Keratinocyte (primary cell): ENCODE results near the gene ADAMTS17. TPM values are rescaled to one million over a fixed set of nuclear protein-coding genes. Genes with fewer than 3 reads are reported as not detected.

Source experiments
- DNase-seq: peaks from one replicate; pipeline ENCODE4 v3.0.0-alpha.2; 2011; ENCODE audit warnings: low read depth, missing footprints, low spot score
- FAIRE-seq: peaks from 2 replicates; lab custom pipeline; 2011; peaks lifted over from hg19 to GRCh38; lab: Jason Lieb, UNC
- H2AFZ ChIP-seq: 2 replicates; pipeline ENCODE4 v1.6.0; 2012; ENCODE audit warnings: low read length, control low read depth, inconsistent platforms; ENCODE audit not compliant: control insufficient read depth
- H3K27ac ChIP-seq: 2 replicates; pipeline ENCODE4 v1.5.1; 2011; ENCODE audit warnings: low read length; ENCODE audit not compliant: control insufficient read depth, insufficient read depth
- H3K27me3 ChIP-seq: 3 replicates; pipeline ENCODE4 v1.6.0; 2011; ENCODE audit warnings: low read length; ENCODE audit not compliant: control insufficient read depth, insufficient read depth; ENCODE audit errors: extremely low read depth
- H3K36me3 ChIP-seq, 2 experiments: 2 replicates in 1 of 2; 3 replicates in 1 of 2; pipeline ENCODE4 v1.5.1; 2011; ENCODE audit warnings: low read length in 2 of 2, mild to moderate bottlenecking in 1 of 2; ENCODE audit not compliant: control insufficient read depth in 2 of 2, insufficient read depth in 2 of 2; ENCODE audit errors: extremely low read depth in 1 of 2
- H3K4me1 ChIP-seq: 3 replicates; pipeline ENCODE4 v1.5.1; 2011; ENCODE audit warnings: low read length; ENCODE audit not compliant: control insufficient read depth, insufficient read depth; ENCODE audit errors: extremely low read depth
- H3K4me2 ChIP-seq: 3 replicates; pipeline ENCODE4 v1.6.0; 2011; ENCODE audit warnings: low read depth, low read length; ENCODE audit not compliant: control insufficient read depth, insufficient read depth; ENCODE audit errors: extremely low read depth
- H3K4me3 ChIP-seq, 3 experiments: fragments of 200-600 bp in 1 of 3; sonication (generic) in 1 of 3; 2 replicates in 2 of 3; 3 replicates in 1 of 3; pipeline ENCODE4 v1.5.1; 2011 to 2016; ENCODE audit warnings: low read length in 3 of 3, mild to moderate bottlenecking in 3 of 3, control low read depth in 2 of 3, inconsistent platforms in 1 of 3, low read depth in 1 of 3, mixed read lengths in 1 of 3, mixed run types in 1 of 3, moderate library complexity in 1 of 3; ENCODE audit not compliant: control insufficient read depth in 2 of 3, insufficient read depth in 2 of 3; ENCODE audit errors: extremely low read depth in 1 of 3
- H3K79me2 ChIP-seq: 2 replicates; pipeline ENCODE4 v1.6.0; 2012; ENCODE audit warnings: low read length; ENCODE audit not compliant: control insufficient read depth, insufficient read depth
- H3K9ac ChIP-seq: 3 replicates; pipeline ENCODE4 v1.6.0; 2011; ENCODE audit warnings: low read length; ENCODE audit not compliant: control insufficient read depth, insufficient read depth; ENCODE audit errors: extremely low read depth
- H3K9me1 ChIP-seq: 3 replicates; pipeline ENCODE4 v1.6.0; 2011; ENCODE audit warnings: low read length; ENCODE audit not compliant: control insufficient read depth, insufficient read depth; ENCODE audit errors: extremely low read depth
- H3K9me3 ChIP-seq: 2 replicates; pipeline ENCODE4 v1.5.1; 2012; ENCODE audit warnings: low read depth, low read length; ENCODE audit not compliant: control insufficient read depth
- H4K20me1 ChIP-seq: 3 replicates; pipeline ENCODE4 v1.6.0; 2011; ENCODE audit warnings: low read length; ENCODE audit not compliant: control insufficient read depth, insufficient read depth; ENCODE audit errors: extremely low read depth
- EZH2 ChIP-seq: IDR thresholded peaks from one replicate; pipeline ENCODE4 v1.6.1; 2012; ENCODE audit warnings: inconsistent platforms, mild to moderate bottlenecking, low read length, moderate library complexity
- dilution Hi-C: fragments of 300-500 bp; cut with MboI; formaldehyde crosslinking; loops from one replicate; pipeline ENCODE4 v1.7.0; 2020; ENCODE audit warnings: low sequenced_read_pairs; ENCODE audit not compliant: extremely low pct_ligation_motif_present
- polyA plus RNA-seq, 5 experiments: library from polyadenylated mRNA; depleted of rRNA in 3 of 5; stranded (reverse) in 3 of 5; stranded (forward) in 1 of 5; unstranded in 1 of 5; fragments of >200 nt; gene quantifications; 1 replicate in 1 of 5; 2 replicates in 3 of 5; 3 replicates in 1 of 5; pipeline versions ENCODE4 v1.2.1 to v1.2.3, GENCODE V29; 2011 to 2012; ENCODE audit warnings: missing spikeins in 2 of 5, low read depth in 1 of 5, low replicate concordance in 1 of 5
- TF ChIP-seq, protein P1 (sequence below), 3 experiments: IDR thresholded peaks in 1 of 3; conservative IDR thresholded peaks in 1 of 3; optimal IDR thresholded peaks in 1 of 3; 2 replicates in 2 of 3; 3 replicates in 1 of 3; pipeline versions ENCODE3 to v1.5.1; 2011; ENCODE audit warnings: low read length in 3 of 3, mild to moderate bottlenecking in 3 of 3, moderate library complexity in 2 of 3, control low read depth in 1 of 3, inconsistent platforms in 1 of 3; ENCODE audit not compliant: insufficient read depth in 2 of 3; ENCODE audit errors: extremely low read depth in 1 of 3

ADAMTS17 gene
- polyA plus RNA-seq, 1 donor (not counting 4 experiments of a cell fraction or from before 2014, with no cell fraction given): 0.18 TPM

DNA sequence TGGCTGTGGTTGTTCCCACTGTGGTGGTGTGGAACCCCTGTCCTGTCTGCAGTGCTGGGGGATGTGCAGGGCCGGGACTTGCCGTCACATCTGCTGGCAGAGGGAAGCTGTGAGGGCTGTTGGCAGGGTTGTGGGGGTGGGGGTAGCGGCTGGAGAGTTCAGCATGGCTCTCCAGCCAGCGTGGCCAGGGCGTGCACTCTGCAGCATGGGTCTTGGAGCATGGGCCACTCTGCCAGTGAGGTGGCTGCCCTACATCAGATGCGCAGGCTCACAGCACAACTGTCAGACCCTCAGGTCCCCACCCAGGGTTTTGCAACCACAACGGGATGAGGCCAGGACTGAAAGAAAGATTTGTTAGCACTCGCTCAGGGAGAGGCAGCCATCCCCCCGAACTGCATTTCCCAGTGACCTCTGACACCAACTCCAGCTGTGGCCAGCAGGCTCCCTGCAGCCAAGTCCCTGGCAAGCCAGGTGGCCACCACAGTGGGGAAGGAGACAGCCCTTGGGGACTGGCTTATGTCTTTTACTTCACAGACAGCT, 370.8 kb downstream of the ADAMTS17 start:
- Histone ChIP-seq H3K9me1 (no peaks in the 10 kb centered on the region), H3K27me3 (peaks cover 13% of the 10 kb centered on the region), H4K20me1 (no peaks in the 10 kb centered on the region), H3K4me1 (peaks cover 12% of the 10 kb centered on the region), H2AFZ (no peak overlapping the region), H3K4me3 (no peak overlapping the region), H3K9me3 (no peaks in the 10 kb centered on the region), H3K9ac (no peak overlapping the region), H3K4me2 (no peak overlapping the region), H3K36me3 (no peaks in the 10 kb centered on the region), H3K27ac (no peak overlapping the region), H3K79me2 (no peaks in the 10 kb centered on the region)
- dilution Hi-C loops: no loop called here
- no peak for FAIRE-seq
- DNase-seq: no peak
- TF ChIP-seq, protein P1, sequence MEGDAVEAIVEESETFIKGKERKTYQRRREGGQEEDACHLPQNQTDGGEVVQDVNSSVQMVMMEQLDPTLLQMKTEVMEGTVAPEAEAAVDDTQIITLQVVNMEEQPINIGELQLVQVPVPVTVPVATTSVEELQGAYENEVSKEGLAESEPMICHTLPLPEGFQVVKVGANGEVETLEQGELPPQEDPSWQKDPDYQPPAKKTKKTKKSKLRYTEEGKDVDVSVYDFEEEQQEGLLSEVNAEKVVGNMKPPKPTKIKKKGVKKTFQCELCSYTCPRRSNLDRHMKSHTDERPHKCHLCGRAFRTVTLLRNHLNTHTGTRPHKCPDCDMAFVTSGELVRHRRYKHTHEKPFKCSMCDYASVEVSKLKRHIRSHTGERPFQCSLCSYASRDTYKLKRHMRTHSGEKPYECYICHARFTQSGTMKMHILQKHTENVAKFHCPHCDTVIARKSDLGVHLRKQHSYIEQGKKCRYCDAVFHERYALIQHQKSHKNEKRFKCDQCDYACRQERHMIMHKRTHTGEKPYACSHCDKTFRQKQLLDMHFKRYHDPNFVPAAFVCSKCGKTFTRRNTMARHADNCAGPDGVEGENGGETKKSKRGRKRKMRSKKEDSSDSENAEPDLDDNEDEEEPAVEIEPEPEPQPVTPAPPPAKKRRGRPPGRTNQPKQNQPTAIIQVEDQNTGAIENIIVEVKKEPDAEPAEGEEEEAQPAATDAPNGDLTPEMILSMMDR (optimal IDR thresholded peaks at IDR 0.05 in 1 of 3, IDR thresholded peaks at IDR 0.05 in 1 of 3, conservative IDR thresholded peaks at IDR 0.05 in 1 of 3; ENCODE audit: extremely low read depth in 1 of 3, insufficient read depth in 2 of 3, low read length in 3 of 3): no peak
- TF ChIP-seq EZH2: no peak

DNA sequence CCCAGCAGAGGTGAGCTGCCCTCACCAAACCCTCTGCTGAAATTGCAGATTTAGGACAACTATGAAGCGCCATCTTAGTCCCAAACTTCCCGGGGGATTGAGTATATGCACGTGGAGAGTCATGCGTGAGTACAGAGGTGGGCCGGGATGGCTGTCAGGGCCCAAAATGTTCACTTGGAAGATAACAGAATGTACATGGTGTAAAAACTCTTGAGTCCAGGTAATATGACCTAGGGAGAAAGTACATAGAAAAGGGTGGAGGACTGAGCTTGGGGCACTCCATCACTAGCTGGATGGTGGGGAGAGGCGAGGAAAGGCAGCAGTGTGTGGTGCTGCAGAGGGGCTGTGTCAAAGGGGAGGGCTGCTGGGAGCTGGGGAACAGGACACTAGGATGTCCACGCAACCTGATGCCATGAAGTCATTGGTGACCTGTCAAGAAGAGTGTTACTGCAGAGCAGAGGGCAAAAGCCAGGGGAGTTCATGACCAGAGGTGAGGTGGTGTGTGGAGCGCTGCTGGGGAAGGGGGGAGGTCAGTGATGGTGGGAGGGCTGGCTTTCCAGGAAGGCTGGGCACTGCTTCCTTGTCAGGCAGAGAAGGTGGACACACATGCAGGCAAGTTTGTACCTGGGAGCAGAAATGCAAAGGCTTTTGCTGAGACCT, 372.4 kb downstream of the ADAMTS17 start:
- Histone ChIP-seq H3K36me3 (no peaks in the 10 kb centered on the region), H3K79me2 (no peaks in the 10 kb centered on the region), H3K4me3 (no peak overlapping the region), H3K4me1 (peaks cover 12% of the 10 kb centered on the region), H3K9me3 (no peaks in the 10 kb centered on the region), H3K27ac (no peak overlapping the region), H4K20me1 (no peaks in the 10 kb centered on the region), H2AFZ (no peak overlapping the region), H3K27me3 (peaks cover 13% of the 10 kb centered on the region), H3K9ac (no peak overlapping the region), H3K9me1 (no peaks in the 10 kb centered on the region), H3K4me2 (no peak overlapping the region)
- TF ChIP-seq, protein P1 (optimal IDR thresholded peaks at IDR 0.05 in 1 of 3, IDR thresholded peaks at IDR 0.05 in 1 of 3, conservative IDR thresholded peaks at IDR 0.05 in 1 of 3; ENCODE audit: extremely low read depth in 1 of 3, insufficient read depth in 2 of 3, low read length in 3 of 3): no peak
- no peak for TF ChIP-seq EZH2
- FAIRE-seq (no peak), DNase-seq (no peak)
- dilution Hi-C loops: no loop called here
